Eye (tissue), 1 donor: Measurements from ENCODE around the gene TTC19.
"Not testable (repeated sequence)": the region's sequence is repeated elsewhere in the genome, so short reads cannot be mapped to it uniquely, and the experiment has no call there.

ENCODE experiments used
- DNase-seq: peaks from one replicate; pipeline ENCODE4 v3.0.0-alpha.2; 2015

TTC19 gene

GRCh38 chr17:16036261-16036660 is 36.6 kb downstream of the TTC19 start:
- no peak for DNase-seq

GRCh38 chr17:16037636-16038035 is 38.0 kb downstream of the TTC19 start:
- no peak for DNase-seq

GRCh38 chr17:16040710-16041251 is 41.2 kb downstream of the TTC19 start:
- DNase-seq: no peak

- DNase-seq: no peak
Measured at GRCh38 chr17:16044487-16044886, 44.9 kb downstream of the TTC19 start.

- DNase-seq: no peak
Measured at GRCh38 chr17:16046966-16047365, 47.3 kb downstream of the TTC19 start.

GRCh38 chr17:16048811-16049449 is 49.3 kb downstream of the TTC19 start:
- DNase-seq: no peak

- no peak for DNase-seq
Measured at GRCh38 chr17:16050844-16051243, 51.2 kb downstream of the TTC19 start.

- DNase-seq: no peak
Measured at GRCh38 chr17:16052486-16052885, 52.9 kb downstream of the TTC19 start.

- DNase-seq: not testable (repeated sequence)
Measured at GRCh38 chr17:16055139-16055538, 55.5 kb downstream of the TTC19 start.

GRCh38 chr17:16061631-16062030 is 62.0 kb downstream of the TTC19 start:
- no peak for DNase-seq

GRCh38 chr17:16066125-16066524 is 66.5 kb downstream of the TTC19 start:
- no peak for DNase-seq

- no peak for DNase-seq
Measured at GRCh38 chr17:16068323-16068722, 68.7 kb downstream of the TTC19 start.

GRCh38 chr17:16072031-16072430 is 72.4 kb downstream of the TTC19 start:
- no peak for DNase-seq

GRCh38 chr17:16073845-16074244 is 74.2 kb downstream of the TTC19 start:
- no peak for DNase-seq

GRCh38 chr17:16074423-16074822 is 74.8 kb downstream of the TTC19 start:
- DNase-seq: no peak

- no peak for DNase-seq
Measured at GRCh38 chr17:16075949-16076348, 76.3 kb downstream of the TTC19 start.
